Left lung (tissue), 10 donors: ENCODE measurements around the gene PAPPA. TPM values are rescaled to one million over a fixed set of nuclear protein-coding genes. Genes with fewer than 3 reads are reported as not detected.

Experiments used
- ATAC-seq: fragments of 200-7000 bp; cut with Tn5 transposase; one replicate; pipeline ENCODE4 v1.9.1; 2020; ENCODE audit warnings: moderate library complexity
- DNase-seq, 4 donors: peaks; one replicate each; pipeline ENCODE4 v3.0.0-alpha.2; 2013 to 2020
- H3K27ac ChIP-seq, 2 donors: fragments of 200-600 bp; sonication (generic) in 1 of 2; one replicate each; pipeline versions ENCODE4 v1.5.0 to v1.8.0; 2020 to 2021
- H3K27me3 ChIP-seq, 2 donors: fragments of 200-600 bp; sonication (generic) in 1 of 2; one replicate each; pipeline versions ENCODE4 v1.5.0 to v1.8.0; 2020 to 2021
- H3K36me3 ChIP-seq, 2 donors: fragments of 200-600 bp; sonication (generic) in 1 of 2; one replicate each; pipeline versions ENCODE4 v1.5.0 to v1.8.0; 2020 to 2021
- H3K4me1 ChIP-seq, 2 donors: fragments of 200-600 bp; one replicate each; pipeline ENCODE4 v1.8.0; 2021
- H3K4me3 ChIP-seq, 2 donors: fragments of 200-600 bp; sonication (generic) in 1 of 2; one replicate each; pipeline versions ENCODE4 v1.5.0 to v1.8.0; 2020 to 2021; ENCODE audit warnings: mild to moderate bottlenecking in 1 of 2
- H3K9me3 ChIP-seq, 2 donors: fragments of 200-600 bp; sonication (generic) in 1 of 2; one replicate each; pipeline versions ENCODE4 v1.5.0 to v1.8.0; 2020 to 2021
- intact Hi-C, 2 donors: fragments of 100-400 bp; cut with DNase I; formaldehyde crosslinking; loops; one replicate each; pipeline versions ENCODE4 v1.11.2 to v1.14.2; 2022
- polyA plus RNA-seq, 6 donors: library from polyadenylated mRNA; unstranded; fragments of 120-200 nt; gene quantifications; one replicate each; pipeline ENCODE4 v1.2.1, GENCODE V29; 2013; ENCODE audit not compliant: insufficient read length in 6 of 6
- total RNA-seq, 2 donors: library from RNA; stranded (reverse); fragmentation: NEBNext Ultra II Directional; extraction: Animal tissue kit (Norgen Biotek cat#: 25700); gene quantifications; one replicate each; pipeline ENCODE4 v1.2.1, GENCODE V29; 2021
- TF ChIP-seq, protein P1 (sequence below), 2 donors: fragments of 200-600 bp; sonication (generic) in 1 of 2; IDR thresholded peaks; one replicate each; pipeline versions ENCODE4 v1.5.0 to v1.8.0; 2021; ENCODE audit warnings: antibody characterized with exemption in 2 of 2
- donor health status: DM: no; HTN: yes; CAD: no.
- donor health status: DM: no; HTN: no; CAD: no.

The PAPPA gene
- total and polyA plus RNA-seq, 8 donors, result 1.1 to 9.8 (median 1.3) TPM

- no peaks in the 10 kb centered on the region for H3K9me3 ChIP-seq
- DNase-seq, result no peak
- no peak overlapping the region for H3K27ac ChIP-seq
- TF ChIP-seq, protein P1, sequence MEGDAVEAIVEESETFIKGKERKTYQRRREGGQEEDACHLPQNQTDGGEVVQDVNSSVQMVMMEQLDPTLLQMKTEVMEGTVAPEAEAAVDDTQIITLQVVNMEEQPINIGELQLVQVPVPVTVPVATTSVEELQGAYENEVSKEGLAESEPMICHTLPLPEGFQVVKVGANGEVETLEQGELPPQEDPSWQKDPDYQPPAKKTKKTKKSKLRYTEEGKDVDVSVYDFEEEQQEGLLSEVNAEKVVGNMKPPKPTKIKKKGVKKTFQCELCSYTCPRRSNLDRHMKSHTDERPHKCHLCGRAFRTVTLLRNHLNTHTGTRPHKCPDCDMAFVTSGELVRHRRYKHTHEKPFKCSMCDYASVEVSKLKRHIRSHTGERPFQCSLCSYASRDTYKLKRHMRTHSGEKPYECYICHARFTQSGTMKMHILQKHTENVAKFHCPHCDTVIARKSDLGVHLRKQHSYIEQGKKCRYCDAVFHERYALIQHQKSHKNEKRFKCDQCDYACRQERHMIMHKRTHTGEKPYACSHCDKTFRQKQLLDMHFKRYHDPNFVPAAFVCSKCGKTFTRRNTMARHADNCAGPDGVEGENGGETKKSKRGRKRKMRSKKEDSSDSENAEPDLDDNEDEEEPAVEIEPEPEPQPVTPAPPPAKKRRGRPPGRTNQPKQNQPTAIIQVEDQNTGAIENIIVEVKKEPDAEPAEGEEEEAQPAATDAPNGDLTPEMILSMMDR (IDR thresholded peaks at IDR 0.05), result no peak
- H3K4me3 ChIP-seq, result no peak overlapping the region
- no peak for ATAC-seq
- H3K4me1 ChIP-seq, result no peaks in the 10 kb centered on the region
- intact Hi-C loops, result no loop called here
- no peaks in the 10 kb centered on the region for H3K36me3 ChIP-seq
- no peaks in the 10 kb centered on the region for H3K27me3 ChIP-seq
These were observed 9.0 kb upstream of the PAPPA start for GRCh38 chr9:116144555-116144954.

DNA sequence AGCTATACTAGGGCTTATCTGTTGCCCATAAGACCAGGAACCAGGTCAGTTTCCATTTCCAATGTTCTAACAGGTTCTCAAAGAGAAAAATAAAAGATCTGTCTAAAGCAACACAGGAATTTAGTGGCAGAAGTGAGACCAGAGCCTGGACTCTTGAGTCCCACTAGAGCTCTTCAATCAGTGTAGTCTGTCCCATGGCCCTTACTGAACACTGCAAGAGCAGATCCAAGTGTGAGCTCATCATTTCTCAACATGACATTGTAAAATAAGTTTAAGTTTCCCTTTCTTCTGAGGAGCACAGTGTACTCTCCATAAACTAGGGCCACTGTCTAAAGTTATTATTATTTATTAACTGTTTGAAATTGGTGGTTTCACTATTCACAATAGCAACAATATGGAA, 8.6 kb upstream of the PAPPA start:
- H3K27me3 ChIP-seq, result peaks cover 0 to 3% of the 10 kb centered on the region in 2 donors
- intact Hi-C loops, result no loop called here
- TF ChIP-seq, protein P1 (IDR thresholded peaks at IDR 0.05), result no peak
- no peak overlapping the region for H3K27ac ChIP-seq
- DNase-seq, result no peak
- H3K9me3 ChIP-seq, result no peaks in the 10 kb centered on the region
- no peaks in the 10 kb centered on the region for H3K4me1 ChIP-seq
- ATAC-seq, result no peak
- H3K36me3 ChIP-seq, result no peaks in the 10 kb centered on the region
- H3K4me3 ChIP-seq, result no peak overlapping the region

GRCh38 chr9:116147821-116148220, 5.8 kb upstream of the PAPPA start:
- intact Hi-C loops, result no loop called here
- ATAC-seq, result no peak
- Histone ChIP-seq H3K4me1 (no peaks in the 10 kb centered on the region), H3K27me3 (peaks cover 0 to 25% of the 10 kb centered on the region in 2 donors), H3K27ac (no peak overlapping the region), H3K4me3 (no peak overlapping the region), H3K36me3 (no peaks in the 10 kb centered on the region), H3K9me3 (no peaks in the 10 kb centered on the region)
- no peak for DNase-seq
- TF ChIP-seq, protein P1 (IDR thresholded peaks at IDR 0.05), result no peak

- H3K4me1 ChIP-seq, result no peaks in the 10 kb centered on the region
- H3K4me3 ChIP-seq, result no peak overlapping the region
- no peak for DNase-seq
- TF ChIP-seq, protein P1 (IDR thresholded peaks at IDR 0.05), result peak; percentile 31 to 41
- peak; percentile 81 for ATAC-seq
- no peaks in the 10 kb centered on the region for H3K9me3 ChIP-seq
- intact Hi-C loops, result loop anchor here in 1 of 2 donors (5.0 to 10.0 kb wide), 2 partner anchors 422 to 455 kb away; no protein-coding TSS in a partner anchor
- H3K36me3 ChIP-seq, result no peaks in the 10 kb centered on the region
- H3K27ac ChIP-seq, result no peak overlapping the region
- H3K27me3 ChIP-seq, result peaks cover 2 to 44% of the 10 kb centered on the region in 2 donors
These were observed 3.7 kb upstream of the PAPPA start for GRCh38 chr9:116149844-116150243.

GRCh38 chr9:116151199-116151598, 2.4 kb upstream of the PAPPA start:
- Histone ChIP-seq H3K4me3 (no peak overlapping the region), H3K36me3 (no peaks in the 10 kb centered on the region), H3K27me3 (peaks cover 6 to 57% of the 10 kb centered on the region in 2 donors), H3K4me1 (peaks cover 0 to 3% of the 10 kb centered on the region in 2 donors), H3K27ac (no peak overlapping the region), H3K9me3 (no peaks in the 10 kb centered on the region)
- TF ChIP-seq, protein P1 (IDR thresholded peaks at IDR 0.05), result no peak
- no peak for ATAC-seq
- intact Hi-C loops, result loop anchor here in 1 of 2 donors (5.0 to 10.0 kb wide), 2 partner anchors 421 to 456 kb away; no protein-coding TSS in a partner anchor
- no peak for DNase-seq
